OCI-LY7 (cell line): ENCODE measurements around the gene PKM.

Source experiments
- EZH2phosphoT487 ChIP-seq: fragments of 200-600 bp; sonication (generic); IDR thresholded peaks from 2 replicates; pipeline ENCODE4 v1.6.1; 2018; ENCODE audit warnings: low read depth, borderline replicate concordance, mild to moderate bottlenecking, mixed run types, antibody characterized with exemption, low read length, moderate library complexity, mixed read lengths
- TF ChIP-seq, protein P1 (sequence below): fragments of 200-600 bp; sonication (generic); conservative IDR thresholded peaks from 2 replicates; pipeline ENCODE4 v1.5.1; 2014; ENCODE audit warnings: mild to moderate bottlenecking, antibody characterized with exemption, low read length, moderate library complexity, mixed read lengths

DNA sequence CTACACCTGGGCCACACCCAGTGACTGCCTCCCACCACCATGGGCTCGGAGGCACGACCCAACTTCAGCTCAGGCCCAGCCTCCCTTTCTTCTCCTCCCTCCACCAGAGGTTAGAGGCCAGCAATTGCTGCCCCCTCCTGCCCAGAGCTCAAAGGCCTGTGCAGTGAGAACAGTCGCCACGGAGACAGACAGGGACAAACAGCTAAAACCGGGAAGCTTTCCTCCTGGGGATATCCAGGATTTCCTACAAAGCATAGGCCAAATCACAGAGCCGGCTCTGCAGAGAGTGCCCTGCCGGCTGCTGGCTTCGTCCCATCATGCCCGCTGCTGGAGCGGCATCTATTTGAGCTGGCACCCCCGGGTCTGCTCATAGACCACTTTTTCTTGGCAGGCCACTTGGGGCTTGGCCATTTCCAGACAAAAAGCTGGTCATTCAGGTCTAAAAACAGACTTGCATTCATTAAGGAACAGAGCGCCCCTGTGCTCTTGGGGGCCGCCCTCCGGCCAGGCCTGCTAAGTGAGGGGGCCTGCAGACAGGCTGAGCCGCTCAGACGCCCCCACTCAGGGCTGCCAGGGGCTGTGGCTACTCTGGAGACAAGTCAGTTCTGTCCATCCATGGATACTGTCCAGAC is 50.9 kb downstream of the PKM start:
- TF ChIP-seq, protein P1, sequence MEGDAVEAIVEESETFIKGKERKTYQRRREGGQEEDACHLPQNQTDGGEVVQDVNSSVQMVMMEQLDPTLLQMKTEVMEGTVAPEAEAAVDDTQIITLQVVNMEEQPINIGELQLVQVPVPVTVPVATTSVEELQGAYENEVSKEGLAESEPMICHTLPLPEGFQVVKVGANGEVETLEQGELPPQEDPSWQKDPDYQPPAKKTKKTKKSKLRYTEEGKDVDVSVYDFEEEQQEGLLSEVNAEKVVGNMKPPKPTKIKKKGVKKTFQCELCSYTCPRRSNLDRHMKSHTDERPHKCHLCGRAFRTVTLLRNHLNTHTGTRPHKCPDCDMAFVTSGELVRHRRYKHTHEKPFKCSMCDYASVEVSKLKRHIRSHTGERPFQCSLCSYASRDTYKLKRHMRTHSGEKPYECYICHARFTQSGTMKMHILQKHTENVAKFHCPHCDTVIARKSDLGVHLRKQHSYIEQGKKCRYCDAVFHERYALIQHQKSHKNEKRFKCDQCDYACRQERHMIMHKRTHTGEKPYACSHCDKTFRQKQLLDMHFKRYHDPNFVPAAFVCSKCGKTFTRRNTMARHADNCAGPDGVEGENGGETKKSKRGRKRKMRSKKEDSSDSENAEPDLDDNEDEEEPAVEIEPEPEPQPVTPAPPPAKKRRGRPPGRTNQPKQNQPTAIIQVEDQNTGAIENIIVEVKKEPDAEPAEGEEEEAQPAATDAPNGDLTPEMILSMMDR = no peak
- TF ChIP-seq EZH2phosphoT487 = no peak
